HEK293 (cell line): ENCODE data around the gene DNMT1.
"Not testable (repeated sequence)": the region's sequence is repeated elsewhere in the genome, so short reads cannot be mapped to it uniquely, and the experiment has no call there.

Experiments used
- CTCF ChIA-PET: fragments of 350-600 bp; formaldehyde crosslinking; extraction: SDS; loops from one replicate; lab custom pipeline; 2021; ENCODE audit warnings: antibody characterized with exemption; lab: Yijun Ruan, JAX
- POLR2A ChIA-PET: fragments of 300-600 bp; formaldehyde crosslinking; extraction: SDS; loops from one replicate; lab custom pipeline; 2020; ENCODE audit warnings: antibody characterized with exemption, inconsistent platforms; lab: Yijun Ruan, JAX
- H3K27ac ChIP-seq: fragments of 200-500 bp; sonication (Bioruptor generic); 2 replicates; pipeline ENCODE4 v1.5.1; 2014; ENCODE audit warnings: low read depth, low read length, control low read depth, inconsistent platforms; ENCODE audit errors: extremely low read depth
- H3K36me3 ChIP-seq, 2 experiments: fragments of 200-500 bp in 1 of 2; sonication (Bioruptor generic) in 1 of 2; 1 replicate in 1 of 2; 2 replicates in 1 of 2; pipeline ENCODE4 v1.5.1; 2014 to 2017; ENCODE audit warnings: inconsistent platforms in 2 of 2, low read length in 2 of 2; ENCODE audit not compliant: control insufficient read depth in 2 of 2, insufficient read depth in 1 of 2
- H3K4me1 ChIP-seq: fragments of 200-500 bp; sonication (Bioruptor generic); 2 replicates; pipeline ENCODE4 v1.5.1; 2014; ENCODE audit warnings: mild to moderate bottlenecking, low read length, inconsistent platforms; ENCODE audit not compliant: control insufficient read depth, insufficient read depth
- H3K4me3 ChIP-seq: 2 replicates; pipeline ENCODE4 v1.5.1; 2011; ENCODE audit warnings: low read depth, mild to moderate bottlenecking, control low read depth, low read length, moderate library complexity
- H3K9me3 ChIP-seq: fragments of 200-500 bp; sonication (Bioruptor generic); 2 replicates; pipeline ENCODE4 v1.5.1; 2014; ENCODE audit warnings: low read depth, low read length, inconsistent platforms; ENCODE audit not compliant: control insufficient read depth, insufficient read depth
- GFI1B ChIP-seq: fragments of 450-650 bp; formaldehyde crosslinking; IDR thresholded peaks from 2 replicates; pipeline ENCODE4 v1.5.1; 2016; ENCODE audit warnings: missing biosample characterization, missing genetic modification characterization
- GLIS2 ChIP-seq: fragments of 450-650 bp; formaldehyde crosslinking; IDR thresholded peaks from 2 replicates; pipeline ENCODE4 v1.5.1; 2016; ENCODE audit warnings: missing biosample characterization, missing genetic modification characterization
- MYNN ChIP-seq: fragments of 450-650 bp; formaldehyde crosslinking; IDR thresholded peaks from 2 replicates; pipeline ENCODE4 v1.5.1; 2016; ENCODE audit warnings: missing biosample characterization, missing genetic modification characterization, borderline replicate concordance
- OSR2 ChIP-seq: fragments of 450-650 bp; formaldehyde crosslinking; IDR thresholded peaks from 2 replicates; pipeline ENCODE4 v1.5.1; 2016; ENCODE audit warnings: missing biosample characterization, missing genetic modification characterization
- SP2 ChIP-seq: fragments of 450-650 bp; formaldehyde crosslinking; IDR thresholded peaks from 2 replicates; pipeline ENCODE4 v1.5.1; 2016; ENCODE audit warnings: missing biosample characterization, missing genetic modification characterization
- ZBTB48 ChIP-seq: fragments of 450-650 bp; formaldehyde crosslinking; IDR thresholded peaks from 2 replicates; pipeline ENCODE4 v1.5.1; 2016; ENCODE audit warnings: missing biosample characterization, missing genetic modification characterization
- ZBTB7A ChIP-seq: fragments of 450-650 bp; formaldehyde crosslinking; IDR thresholded peaks from 2 replicates; pipeline ENCODE4 v1.5.1; 2016; ENCODE audit warnings: low read depth, missing biosample characterization, missing genetic modification characterization
- ZNF214 ChIP-seq: fragments of 450-650 bp; formaldehyde crosslinking; IDR thresholded peaks from 2 replicates; pipeline ENCODE4 v1.5.1; 2017; ENCODE audit warnings: missing biosample characterization, mild to moderate bottlenecking, missing genetic modification characterization, borderline replicate concordance
- ZNF302 ChIP-seq: fragments of 450-650 bp; formaldehyde crosslinking; IDR thresholded peaks from 2 replicates; pipeline ENCODE4 v1.5.1; 2016; ENCODE audit warnings: missing biosample characterization, missing genetic modification characterization, low read depth
- ZNF324 ChIP-seq: fragments of 450-650 bp; formaldehyde crosslinking; IDR thresholded peaks from 2 replicates; pipeline ENCODE4 v1.5.1; 2016; ENCODE audit warnings: missing biosample characterization, missing genetic modification characterization
- ZNF48 ChIP-seq: fragments of 450-650 bp; formaldehyde crosslinking; IDR thresholded peaks from 2 replicates; pipeline ENCODE4 v1.5.1; 2016; ENCODE audit warnings: missing biosample characterization, missing genetic modification characterization
- ZNF488 ChIP-seq: fragments of 450-650 bp; formaldehyde crosslinking; IDR thresholded peaks from 2 replicates; pipeline ENCODE4 v1.5.1; 2016; ENCODE audit warnings: missing biosample characterization, missing genetic modification characterization
- ZNF548 ChIP-seq: fragments of 450-650 bp; formaldehyde crosslinking; IDR thresholded peaks from 2 replicates; pipeline ENCODE4 v1.5.1; 2016; ENCODE audit warnings: missing biosample characterization, missing genetic modification characterization
- ZNF626 ChIP-seq: fragments of 450-650 bp; sonication (Bioruptor Pico); formaldehyde crosslinking; IDR thresholded peaks from 2 replicates; pipeline ENCODE4 v1.5.1; 2018; ENCODE audit warnings: missing biosample characterization, missing genetic modification characterization, inconsistent platforms
- ZNF777 ChIP-seq: fragments of 450-650 bp; formaldehyde crosslinking; IDR thresholded peaks from 2 replicates; pipeline ENCODE4 v1.5.1; 2017; ENCODE audit warnings: missing biosample characterization, missing genetic modification characterization, borderline replicate concordance
- ZNF791 ChIP-seq: fragments of 450-650 bp; formaldehyde crosslinking; IDR thresholded peaks from 2 replicates; pipeline ENCODE4 v1.5.1; 2016; ENCODE audit warnings: missing biosample characterization, missing genetic modification characterization
- TF ChIP-seq, protein P1 (sequence below): fragments of 450-650 bp; formaldehyde crosslinking; IDR thresholded peaks from 2 replicates; pipeline ENCODE4 v1.5.1; 2017; ENCODE audit warnings: missing biosample characterization, missing genetic modification characterization
- TF ChIP-seq, protein P2 (sequence below): fragments of 450-650 bp; formaldehyde crosslinking; IDR thresholded peaks from 2 replicates; pipeline ENCODE4 v1.5.1; 2016; ENCODE audit warnings: missing biosample characterization, missing genetic modification characterization
- TF ChIP-seq, protein P3 (sequence below): fragments of 450-650 bp; formaldehyde crosslinking; IDR thresholded peaks from 2 replicates; pipeline ENCODE4 v1.5.1; 2017; ENCODE audit warnings: missing biosample characterization, missing genetic modification characterization

The DNMT1 gene

GRCh38 chr19:10167459-10167858 is 27.3 kb downstream of the DNMT1 start:
- POLR2A ChIA-PET = interaction anchor here (0.7 to 1.1 kb wide), 3 partner anchors 11 to 83 kb away, joined by 3 to 4 read pairs (median 3); no protein-coding TSS in a partner anchor
- Histone ChIP-seq H3K36me3 (peaks cover 78 to 93% of the 10 kb centered on the region in 2 experiments; a peak in 2 of 3 replicates), H3K9me3 (no peaks in the 10 kb centered on the region)
- TF ChIP-seq ZNF777 = no peak
- no peak for TF ChIP-seq GLIS2 (tag by site-specific recombination)
- no peak for TF ChIP-seq ZNF302 (tag by site-specific recombination)
- no peak for TF ChIP-seq ZBTB48
- TF ChIP-seq, protein P1, sequence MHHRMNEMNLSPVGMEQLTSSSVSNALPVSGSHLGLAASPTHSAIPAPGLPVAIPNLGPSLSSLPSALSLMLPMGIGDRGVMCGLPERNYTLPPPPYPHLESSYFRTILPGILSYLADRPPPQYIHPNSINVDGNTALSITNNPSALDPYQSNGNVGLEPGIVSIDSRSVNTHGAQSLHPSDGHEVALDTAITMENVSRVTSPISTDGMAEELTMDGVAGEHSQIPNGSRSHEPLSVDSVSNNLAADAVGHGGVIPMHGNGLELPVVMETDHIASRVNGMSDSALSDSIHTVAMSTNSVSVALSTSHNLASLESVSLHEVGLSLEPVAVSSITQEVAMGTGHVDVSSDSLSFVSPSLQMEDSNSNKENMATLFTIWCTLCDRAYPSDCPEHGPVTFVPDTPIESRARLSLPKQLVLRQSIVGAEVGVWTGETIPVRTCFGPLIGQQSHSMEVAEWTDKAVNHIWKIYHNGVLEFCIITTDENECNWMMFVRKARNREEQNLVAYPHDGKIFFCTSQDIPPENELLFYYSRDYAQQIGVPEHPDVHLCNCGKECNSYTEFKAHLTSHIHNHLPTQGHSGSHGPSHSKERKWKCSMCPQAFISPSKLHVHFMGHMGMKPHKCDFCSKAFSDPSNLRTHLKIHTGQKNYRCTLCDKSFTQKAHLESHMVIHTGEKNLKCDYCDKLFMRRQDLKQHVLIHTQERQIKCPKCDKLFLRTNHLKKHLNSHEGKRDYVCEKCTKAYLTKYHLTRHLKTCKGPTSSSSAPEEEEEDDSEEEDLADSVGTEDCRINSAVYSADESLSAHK (tag by site-specific recombination) = no peak
- TF ChIP-seq, protein P2, sequence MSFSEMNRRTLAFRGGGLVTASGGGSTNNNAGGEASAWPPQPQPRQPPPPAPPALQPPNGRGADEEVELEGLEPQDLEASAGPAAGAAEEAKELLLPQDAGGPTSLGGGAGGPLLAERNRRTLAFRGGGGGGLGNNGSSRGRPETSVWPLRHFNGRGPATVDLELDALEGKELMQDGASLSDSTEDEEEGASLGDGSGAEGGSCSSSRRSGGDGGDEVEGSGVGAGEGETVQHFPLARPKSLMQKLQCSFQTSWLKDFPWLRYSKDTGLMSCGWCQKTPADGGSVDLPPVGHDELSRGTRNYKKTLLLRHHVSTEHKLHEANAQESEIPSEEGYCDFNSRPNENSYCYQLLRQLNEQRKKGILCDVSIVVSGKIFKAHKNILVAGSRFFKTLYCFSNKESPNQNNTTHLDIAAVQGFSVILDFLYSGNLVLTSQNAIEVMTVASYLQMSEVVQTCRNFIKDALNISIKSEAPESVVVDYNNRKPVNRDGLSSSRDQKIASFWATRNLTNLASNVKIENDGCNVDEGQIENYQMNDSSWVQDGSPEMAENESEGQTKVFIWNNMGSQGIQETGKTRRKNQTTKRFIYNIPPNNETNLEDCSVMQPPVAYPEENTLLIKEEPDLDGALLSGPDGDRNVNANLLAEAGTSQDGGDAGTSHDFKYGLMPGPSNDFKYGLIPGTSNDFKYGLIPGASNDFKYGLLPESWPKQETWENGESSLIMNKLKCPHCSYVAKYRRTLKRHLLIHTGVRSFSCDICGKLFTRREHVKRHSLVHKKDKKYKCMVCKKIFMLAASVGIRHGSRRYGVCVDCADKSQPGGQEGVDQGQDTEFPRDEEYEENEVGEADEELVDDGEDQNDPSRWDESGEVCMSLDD = no peak
- TF ChIP-seq ZNF548 (tag by site-specific recombination) = no peak
- TF ChIP-seq ZNF626 (tag by site-specific recombination) = no peak
- TF ChIP-seq ZBTB7A (tag by site-specific recombination) = no peak
- TF ChIP-seq OSR2 = no peak
- no peak for TF ChIP-seq ZNF488 (tag by site-specific recombination)
- no peak for TF ChIP-seq ZNF324 (tag by site-specific recombination)
- TF ChIP-seq GFI1B (tag by site-specific recombination) = no peak
- no peak for TF ChIP-seq ZNF214
- no peak for TF ChIP-seq SP2 (tag by site-specific recombination)
- TF ChIP-seq, protein P3, sequence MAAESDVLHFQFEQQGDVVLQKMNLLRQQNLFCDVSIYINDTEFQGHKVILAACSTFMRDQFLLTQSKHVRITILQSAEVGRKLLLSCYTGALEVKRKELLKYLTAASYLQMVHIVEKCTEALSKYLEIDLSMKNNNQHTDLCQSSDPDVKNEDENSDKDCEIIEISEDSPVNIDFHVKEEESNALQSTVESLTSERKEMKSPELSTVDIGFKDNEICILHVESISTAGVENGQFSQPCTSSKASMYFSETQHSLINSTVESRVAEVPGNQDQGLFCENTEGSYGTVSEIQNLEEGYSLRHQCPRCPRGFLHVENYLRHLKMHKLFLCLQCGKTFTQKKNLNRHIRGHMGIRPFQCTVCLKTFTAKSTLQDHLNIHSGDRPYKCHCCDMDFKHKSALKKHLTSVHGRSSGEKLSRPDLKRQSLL = no peak
- no peak for TF ChIP-seq ZNF791 (tag by site-specific recombination)
- no peak for TF ChIP-seq MYNN
- TF ChIP-seq ZNF48 (tag by site-specific recombination) = no peak
- TF ChIP-seq, all 188 proteins: peak for 0
- Histone ChIP-seq H3K4me1 (no peaks in the 10 kb centered on the region), H3K27ac (no peak overlapping the region), H3K4me3 (no peak overlapping the region)
- CTCF ChIA-PET = interaction anchor here (0.6 to 0.7 kb wide), 2 partner anchors 234 to 236 kb away, joined by 3 read pairs; partner anchors contain the start of gene CDC37

DNA sequence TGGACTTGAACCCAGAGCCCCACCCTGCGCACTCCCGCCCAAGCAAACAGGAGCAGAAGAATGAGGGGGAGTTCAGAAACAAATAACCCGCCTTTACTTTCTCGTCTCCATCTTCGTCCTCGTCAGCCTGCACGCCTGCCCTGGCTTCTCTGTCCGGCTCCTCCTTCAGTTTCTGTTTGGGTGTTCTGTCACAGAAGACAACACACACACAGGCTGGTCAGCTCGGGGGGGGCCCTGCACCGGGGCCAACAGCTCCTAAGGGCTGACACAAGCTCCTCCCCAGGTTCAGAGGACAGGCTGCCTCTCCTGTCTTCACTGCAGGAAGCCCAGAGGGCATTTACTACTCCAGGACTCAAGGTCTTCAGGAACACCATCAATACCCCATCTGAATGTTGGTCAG is 28.3 kb downstream of the DNMT1 start:
- POLR2A ChIA-PET = not testable (repeated sequence)
- peaks cover 78 to 95% of the 10 kb centered on the region in 2 experiments; a peak in 2 of 3 replicates for H3K36me3 ChIP-seq

More for the DNA sequence above, 28.3 kb downstream of the DNMT1 start:
- CTCF ChIA-PET = interaction anchor here (0.7 to 2.4 kb wide), 2 partner anchors 26 to 83 kb away, joined by 3 to 11 read pairs; no protein-coding TSS in a partner anchor
- not testable (repeated sequence) for H3K4me1 ChIP-seq, H3K9me3 ChIP-seq, H3K27ac ChIP-seq, H3K4me3 ChIP-seq
